Gastrocnemius medialis (tissue), 4 donors: ENCODE results near the gene MRGPRX1.

Source experiments
- CTCF ChIP-seq, 5 experiments: fragments of 450-650 bp in 3 of 5; fragments of 200-600 bp in 2 of 5; sonication (generic) in 2 of 5; IDR thresholded peaks in 4 of 5; conservative IDR thresholded peaks in 1 of 5; 1 replicate in 4 of 5; 2 replicates in 1 of 5; pipeline ENCODE4 v1.5.1; 2016 to 2019; ENCODE audit warnings: antibody characterized with exemption in 5 of 5, mild to moderate bottlenecking in 3 of 5, moderate library complexity in 3 of 5
- POLR2A ChIP-seq, 2 donors: fragments of 450-650 bp; IDR thresholded peaks; one replicate each; pipeline ENCODE4 v1.6.1; 2017; ENCODE audit warnings: antibody characterized with exemption in 2 of 2, mild to moderate bottlenecking in 2 of 2, moderate library complexity in 2 of 2

GRCh38 chr11:18927550-18928322, 11.5 kb downstream of the MRGPRX1 start:
- TF ChIP-seq CTCF (IDR thresholded peaks at IDR 0.05 in 4 of 5, conservative IDR thresholded peaks at IDR 0.05 in 1 of 5) (no peak), POLR2A (IDR thresholded peaks at IDR 0.05) (no peak)
